Measurements from ENCODE around the gene C5orf34.
"Not testable (repeated sequence)": the region's sequence is repeated elsewhere in the genome, so short reads cannot be mapped to it uniquely, and the experiment has no call there.

C5orf34 gene

GRCh38 chr5:43514025-43514424 lies 923 bp downstream of the C5orf34 start:
- no peak for DNase-seq

- DNase-seq, result not testable (repeated sequence)
These were observed 3.9 kb downstream of the C5orf34 start for GRCh38 chr5:43511062-43511461.

GRCh38 chr5:43498581-43498980 lies 16.4 kb downstream of the C5orf34 start:
- DNase-seq, result no peak

GRCh38 chr5:43497311-43498104 lies 17.4 kb downstream of the C5orf34 start:
- no peak for DNase-seq

GRCh38 chr5:43491326-43491725 lies 23.6 kb downstream of the C5orf34 start:
- no peak for DNase-seq

GRCh38 chr5:43486353-43486752 lies 28.6 kb downstream of the C5orf34 start:
- no peak for DNase-seq

GRCh38 chr5:43485406-43485805 lies 29.5 kb downstream of the C5orf34 start:
- no peak for DNase-seq

- DNase-seq, result peak; percentile 42
These were observed 30.7 kb downstream of the C5orf34 start for GRCh38 chr5:43484106-43484849.

- peak; percentile 75 for DNase-seq
These were observed 31.4 kb downstream of the C5orf34 start, which contains the start of gene TMEM267 for GRCh38 chr5:43483298-43484105. TSS of gene TMEM267 (minus strand) at chr5:43483865. CDS start at chr5:43453969, 29,896 bp downstream.

GRCh38 chr5:43482490-43483297 lies 32.3 kb downstream of the C5orf34 start:
- DNase-seq, result no peak

GRCh38 chr5:43469671-43470391 lies 45.1 kb downstream of the C5orf34 start:
- no peak for DNase-seq

- DNase-seq, result no peak
These were observed 47.8 kb downstream of the C5orf34 start for GRCh38 chr5:43467100-43467499.

- not testable (repeated sequence) for DNase-seq
These were observed 49.5 kb downstream of the C5orf34 start for GRCh38 chr5:43465455-43465854.

- DNase-seq, result no peak
These were observed 53.9 kb downstream of the C5orf34 start for GRCh38 chr5:43461066-43461465.

- no peak for DNase-seq
These were observed 58.4 kb downstream of the C5orf34 start for GRCh38 chr5:43456556-43456955.

GRCh38 chr5:43441575-43441974 lies 73.4 kb downstream of the C5orf34 start:
- not testable (repeated sequence) for DNase-seq

- no peak for DNase-seq
These were observed 77.8 kb downstream of the C5orf34 start for GRCh38 chr5:43437062-43437660.
